Measurements from ENCODE around the gene CNGA4. TPM values are rescaled to one million over a fixed set of nuclear protein-coding genes. Genes with fewer than 3 reads are reported as not detected.
"Not testable (repeated sequence)": the region's sequence is repeated elsewhere in the genome, so short reads cannot be mapped to it uniquely, and the experiment has no call there.

The CNGA4 gene
- total RNA-seq, 1 donor from 2014 or later = not detected

DNA sequence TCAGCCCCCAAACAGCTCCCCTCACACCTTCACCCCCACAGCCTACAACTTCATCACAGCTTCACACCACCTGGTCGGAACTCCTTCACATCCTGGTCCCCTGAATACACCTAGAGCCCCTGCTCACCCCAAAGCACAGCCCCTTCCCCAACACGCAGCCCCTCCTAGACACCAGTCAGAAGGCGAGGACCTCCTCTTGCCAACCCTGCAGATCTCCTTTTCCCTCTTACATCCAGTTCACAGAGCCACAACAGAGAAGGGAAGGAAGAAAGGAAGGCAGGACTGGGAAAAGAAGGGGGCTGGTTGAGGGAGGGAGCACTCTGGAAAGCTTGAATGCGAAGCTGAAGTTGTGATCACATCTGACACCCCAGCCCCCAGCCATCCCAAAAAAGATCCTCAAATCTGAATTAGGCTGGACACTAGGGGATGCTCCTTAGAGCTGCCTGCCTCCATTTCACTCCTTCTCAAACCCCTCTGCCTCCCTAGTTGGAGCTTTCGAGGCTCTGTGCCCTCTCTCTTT is 21.4 kb downstream of the CNGA4 start:
- no peak for DNase-seq (ENCODE audit: low read depth, low spot score)

DNA sequence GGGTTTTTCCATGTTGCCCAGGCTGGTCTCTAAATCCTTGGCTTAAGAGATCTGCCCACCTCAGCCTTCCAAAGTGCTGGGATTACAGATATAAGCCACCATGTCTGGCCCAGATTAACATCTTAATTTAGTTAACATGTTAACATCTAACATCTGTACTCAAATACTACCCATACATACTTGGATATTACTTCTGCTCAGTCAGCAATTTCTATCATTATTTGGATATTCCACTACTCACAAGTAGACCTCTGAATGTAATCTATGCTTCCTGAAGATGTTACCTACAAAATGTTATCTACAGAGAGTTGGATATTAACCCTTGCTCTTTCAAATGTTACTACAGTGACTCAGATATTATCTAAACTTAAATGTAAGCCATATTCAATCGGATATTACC is 24.8 kb downstream of the CNGA4 start:
- DNase-seq (ENCODE audit: low read depth, low spot score) = no peak

DNA sequence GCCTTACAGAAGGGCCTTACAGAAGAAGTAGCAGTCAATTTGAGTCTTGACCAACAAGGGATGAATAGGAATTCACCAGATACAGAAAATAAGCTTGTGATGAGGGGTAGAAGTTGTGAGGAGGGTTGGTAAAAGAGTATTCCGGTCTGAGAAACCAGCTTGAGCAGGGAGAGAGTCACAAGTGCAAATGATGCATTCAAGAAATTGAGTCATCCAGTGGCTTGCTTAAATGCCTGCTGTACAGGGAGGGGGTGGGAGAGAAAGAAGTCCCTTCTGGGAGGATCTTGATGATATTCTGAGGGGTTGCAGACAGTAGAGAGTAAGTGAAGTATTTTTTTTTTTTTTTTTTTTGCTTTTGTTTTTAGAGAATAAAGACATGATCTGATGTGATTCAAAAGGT is 29.9 kb downstream of the CNGA4 start:
- no peak for DNase-seq (ENCODE audit: low read depth, low spot score)

- no peak for DNase-seq (ENCODE audit: low read depth, low spot score)
Measured at GRCh38 chr11:6269994-6270393, 31.1 kb downstream of the CNGA4 start.

DNA sequence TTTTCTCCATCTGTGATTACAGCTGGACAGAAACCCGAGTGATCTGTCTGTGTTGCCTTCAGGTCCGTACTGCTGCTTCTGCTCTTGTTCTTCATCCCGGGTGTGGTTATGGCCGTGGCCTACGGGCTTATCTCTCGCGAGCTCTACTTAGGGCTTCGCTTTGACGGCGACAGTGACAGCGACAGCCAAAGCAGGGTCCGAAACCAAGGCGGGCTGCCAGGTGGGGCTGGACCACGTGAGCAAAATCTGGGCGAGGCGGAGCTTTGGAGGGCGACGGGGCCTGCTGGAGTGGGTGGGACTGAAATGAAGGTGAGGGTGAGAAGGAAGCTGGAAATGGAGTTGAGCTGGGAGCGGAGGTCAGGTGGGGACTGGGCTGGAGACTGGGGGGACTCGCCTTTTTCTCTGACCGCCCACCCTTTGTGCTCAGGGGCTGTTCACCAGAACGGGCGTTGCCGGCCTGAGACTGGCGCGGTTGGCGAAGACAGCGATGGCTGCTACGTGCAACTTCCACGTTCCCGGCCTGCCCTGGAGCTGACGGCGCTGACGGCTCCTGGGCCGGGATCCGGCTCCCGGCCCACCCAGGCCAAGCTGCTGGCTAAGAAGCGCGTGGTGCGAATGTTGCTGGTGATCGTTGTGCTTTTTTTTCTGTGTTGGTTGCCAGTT is 31.8 kb downstream of the CNGA4 start:
- no peak for DNase-seq (ENCODE audit: low read depth, low spot score)

DNA sequence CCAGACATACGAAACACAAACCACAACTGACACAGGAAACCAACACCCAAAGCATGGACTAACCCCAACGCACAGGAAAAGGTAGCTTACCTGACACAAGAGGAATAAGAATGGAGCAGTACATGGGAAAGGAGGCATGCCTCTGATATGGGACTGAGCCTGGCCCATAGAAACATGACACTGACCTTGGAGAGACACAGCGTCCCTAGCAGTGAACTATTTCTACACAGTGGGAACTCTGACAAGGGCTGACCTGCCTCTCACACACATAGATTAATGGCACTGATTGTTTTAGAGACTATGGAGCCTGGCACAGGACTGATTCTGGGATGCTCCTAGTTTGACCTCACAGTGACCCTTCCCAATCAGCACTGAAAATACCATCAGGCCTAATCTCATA is 32.7 kb downstream of the CNGA4 start:
- no peak for DNase-seq (ENCODE audit: low read depth, low spot score)

DNA sequence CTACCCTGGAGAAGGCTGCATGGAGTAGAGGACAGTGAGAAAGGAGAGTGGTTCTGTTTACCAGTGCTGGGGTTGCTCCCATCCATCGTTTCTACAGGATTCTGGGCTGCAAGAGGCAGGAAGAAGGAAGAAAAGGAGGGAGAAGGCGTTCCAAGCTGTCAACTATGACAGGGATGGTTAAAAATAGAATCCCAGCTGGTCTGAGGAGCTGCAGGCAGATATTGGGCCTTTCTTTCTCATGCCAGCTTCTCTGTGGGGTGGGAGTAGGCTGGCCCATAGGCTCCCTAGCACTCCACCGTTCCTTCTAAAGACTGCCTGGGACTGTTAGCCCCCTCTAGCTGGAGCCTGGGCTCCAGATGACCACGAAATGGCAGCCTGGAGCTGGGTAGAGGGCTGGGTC is 34.3 kb downstream of the CNGA4 start:
- DNase-seq (ENCODE audit: low read depth, low spot score) = no peak

- DNase-seq (ENCODE audit: low read depth, low spot score) = not testable (repeated sequence)
Measured at GRCh38 chr11:6280809-6281208, 41.9 kb downstream of the CNGA4 start.

DNA sequence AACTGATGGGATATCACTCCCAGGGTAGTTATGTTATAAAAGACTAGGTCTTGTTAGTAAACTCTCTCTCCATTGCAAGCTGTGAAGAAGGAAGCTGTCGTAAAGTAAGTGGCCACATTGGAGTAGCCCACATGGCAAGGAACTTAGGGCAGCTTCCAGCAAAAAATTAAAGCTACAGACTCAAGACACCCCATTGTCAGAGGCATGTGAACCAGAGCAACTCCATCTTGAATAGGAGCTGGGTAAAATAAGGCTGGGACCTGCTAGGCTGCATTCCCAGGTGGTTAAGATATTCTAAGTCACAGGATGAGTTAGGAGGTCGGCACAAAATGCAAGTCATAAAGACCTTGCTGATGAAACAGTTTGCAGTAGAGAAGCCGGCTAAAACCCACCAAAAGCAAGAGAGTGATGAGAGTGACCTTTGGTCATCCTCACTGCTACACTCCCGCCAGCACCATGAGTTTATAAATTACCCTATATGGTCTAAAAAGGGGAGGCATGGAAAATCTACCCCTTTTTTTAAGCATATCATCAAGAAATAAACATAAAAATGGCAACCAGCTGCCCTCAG is 44.6 kb downstream of the CNGA4 start:
- no peak for DNase-seq (ENCODE audit: low read depth, low spot score)

- no peak for DNase-seq (ENCODE audit: low read depth, low spot score)
Measured at GRCh38 chr11:6284250-6284649, 45.4 kb downstream of the CNGA4 start.

DNA sequence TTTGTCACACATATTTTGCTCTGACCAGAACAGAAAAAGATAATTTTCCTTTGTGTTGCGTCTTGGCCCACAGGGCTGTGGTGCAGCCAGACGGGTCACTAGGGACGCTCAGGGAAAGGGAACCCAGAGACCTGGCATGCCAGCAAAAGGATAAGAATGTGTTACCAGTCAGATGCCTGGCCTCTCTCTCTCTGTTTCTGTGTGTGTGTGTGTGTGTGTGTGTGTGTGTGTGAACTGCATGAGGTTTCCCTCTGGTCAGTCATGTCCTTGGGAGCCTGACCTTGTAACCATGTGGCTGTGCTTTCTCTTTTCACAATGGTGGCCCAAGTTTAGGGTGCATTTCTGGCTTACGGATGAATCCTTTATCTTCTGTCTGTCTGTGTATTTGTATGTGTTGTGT is 46.1 kb downstream of the CNGA4 start:
- no peak for DNase-seq (ENCODE audit: low read depth, low spot score)

Other genes with a start within 250 kb of the CNGA4 start
- gene OR56A4, start 232.1 kb upstream of the CNGA4 start, total RNA-seq = not detected in 2 replicates
- gene OR56A1, start 208.3 kb upstream of the CNGA4 start, total RNA-seq = not detected in 2 replicates
- not detected in 2 replicates for gene OR56B4, start 131.4 kb upstream of the CNGA4 start, total RNA-seq
- not detected in 2 replicates for gene OR52B2, start 68.8 kb upstream of the CNGA4 start, total RNA-seq
- not detected in 2 replicates for gene OR52W1, start 39.9 kb upstream of the CNGA4 start, total RNA-seq
- not detected in 2 replicates for gene C11orf42, start 33.5 kb upstream of the CNGA4 start, total RNA-seq
- gene FHIP1B, start 4.5 kb upstream of the CNGA4 start, total RNA-seq = 8.0 and 8.4 TPM in 2 replicates
- not detected in 2 replicates for gene CCKBR, start 20.7 kb downstream of the CNGA4 start, total RNA-seq
- 62.8 and 94.6 TPM in 2 replicates for gene CAVIN3, start 81.4 kb downstream of the CNGA4 start, total RNA-seq
- gene SMPD1, start 151.4 kb downstream of the CNGA4 start, total RNA-seq = 16.9 and 23.4 TPM in 2 replicates
- 59.2 and 63.5 TPM in 2 replicates for gene APBB1, start 180.0 kb downstream of the CNGA4 start, total RNA-seq
- 0.13 and 0.32 TPM in 2 replicates for gene HPX, start 201.9 kb downstream of the CNGA4 start, total RNA-seq
- gene TRIM3, start 234.9 kb downstream of the CNGA4 start, total RNA-seq = 25.6 and 30.3 TPM in 2 replicates
- gene ARFIP2, start 242.2 kb downstream of the CNGA4 start, total RNA-seq = 53.2 and 64.8 TPM in 2 replicates
- gene TIMM10B, start 242.4 kb downstream of the CNGA4 start, total RNA-seq = 23.4 and 27.9 TPM in 2 replicates